CD14-positive monocyte (primary cell): ENCODE data around the gene EYS. TPM values are rescaled to one million over a fixed set of nuclear protein-coding genes. Genes with fewer than 3 reads are reported as not detected.

Experiments used
- DNase-seq, 3 donors: peaks; one replicate each; pipeline ENCODE4 v3.0.0-alpha.2; 2011 to 2022
- H2AFZ ChIP-seq: 2 replicates; pipeline ENCODE4 v1.6.0; 2012; ENCODE audit warnings: mild to moderate bottlenecking, low read depth, low read length, inconsistent platforms; ENCODE audit not compliant: insufficient read depth, poor library complexity, severe bottlenecking
- H3K27ac ChIP-seq, 2 donors: 1 replicate in 1 of 2; 2 replicates in 1 of 2; pipeline ENCODE4 v1.5.1; 2012 to 2013; ENCODE audit warnings: low read length in 2 of 2, control low read depth in 1 of 2, inconsistent platforms in 1 of 2, low read depth in 1 of 2, mild to moderate bottlenecking in 1 of 2
- H3K27me3 ChIP-seq, 2 donors: one replicate each; pipeline versions ENCODE4 v1.6.0 to v1.6.1; 2011 to 2013; ENCODE audit warnings: low read length in 2 of 2; ENCODE audit not compliant: control insufficient read depth in 2 of 2, insufficient read depth in 2 of 2
- H3K36me3 ChIP-seq, 2 donors: replicated peaks in 1 of 2; 1 replicate in 1 of 2; 2 replicates in 1 of 2; pipeline versions ENCODE4 v1.5.1 to v1.6.1; 2012 to 2013; ENCODE audit warnings: low read length in 2 of 2, control low read depth in 1 of 2, inconsistent platforms in 1 of 2, mild to moderate bottlenecking in 1 of 2; ENCODE audit not compliant: insufficient read depth in 2 of 2, control insufficient read depth in 1 of 2
- H3K4me1 ChIP-seq, 2 donors: 1 replicate in 1 of 2; 2 replicates in 1 of 2; pipeline versions ENCODE4 v1.5.1 to v1.6.1; 2012 to 2013; ENCODE audit warnings: low read length in 2 of 2, control low read depth in 1 of 2, inconsistent platforms in 1 of 2, mild to moderate bottlenecking in 1 of 2, moderate library complexity in 1 of 2; ENCODE audit not compliant: insufficient read depth in 2 of 2, control insufficient read depth in 1 of 2
- H3K4me2 ChIP-seq: replicated peaks from 2 replicates; pipeline ENCODE3; 2012; ENCODE audit warnings: low read length, moderate library complexity, mild to moderate bottlenecking; ENCODE audit not compliant: poor library complexity, severe bottlenecking; ENCODE audit errors: extremely low read depth
- H3K4me3 ChIP-seq, 3 experiments: fragments of 200-600 bp in 1 of 3; sonication (generic) in 1 of 3; replicated peaks in 1 of 3; 1 replicate in 2 of 3; 2 replicates in 1 of 3; pipeline ENCODE4 v1.5.1; 2011 to 2013; ENCODE audit warnings: low read length in 3 of 3, mild to moderate bottlenecking in 3 of 3, control low read depth in 2 of 3, low read depth in 2 of 3, inconsistent platforms in 1 of 3, moderate library complexity in 1 of 3
- H3K79me2 ChIP-seq: 2 replicates; pipeline ENCODE4 v1.6.0; 2012; ENCODE audit warnings: mild to moderate bottlenecking, control low read depth, inconsistent platforms, low read length, moderate library complexity; ENCODE audit not compliant: insufficient read depth
- H3K9ac ChIP-seq: 2 replicates; pipeline ENCODE4 v1.6.0; 2017; ENCODE audit warnings: low read length, mild to moderate bottlenecking; ENCODE audit not compliant: insufficient read depth, poor library complexity, severe bottlenecking
- H3K9me3 ChIP-seq, 2 donors: replicated peaks in 1 of 2; 1 replicate in 1 of 2; 2 replicates in 1 of 2; pipeline versions ENCODE4 v1.5.1 to v1.6.1; 2012 to 2013; ENCODE audit warnings: low read length in 2 of 2, control low read depth in 1 of 2; ENCODE audit not compliant: control insufficient read depth in 1 of 2, insufficient read depth in 1 of 2
- H4K20me1 ChIP-seq: 2 replicates; pipeline ENCODE4 v1.6.0; 2012; ENCODE audit warnings: mild to moderate bottlenecking, low read length, control low read depth, moderate library complexity; ENCODE audit not compliant: insufficient read depth
- H3K27ac Mint-ChIP-seq, 7 donors: one replicate each; pipeline ENCODE4 v1.8.0; 2020; ENCODE audit warnings: mild to moderate bottlenecking in 7 of 7, mixed read lengths in 7 of 7, moderate library complexity in 6 of 7, inconsistent platforms in 2 of 7
- H3K27me3 Mint-ChIP-seq, 3 donors: one replicate each; pipeline ENCODE4 v1.8.0; 2021 to 2022; ENCODE audit warnings: low read depth in 3 of 3, mild to moderate bottlenecking in 3 of 3, mixed read lengths in 3 of 3, moderate library complexity in 3 of 3, inconsistent platforms in 1 of 3
- H3K36me3 Mint-ChIP-seq, 2 donors: one replicate each; pipeline ENCODE4 v1.8.0; 2020; ENCODE audit warnings: mixed read lengths in 2 of 2, inconsistent platforms in 1 of 2, mild to moderate bottlenecking in 1 of 2
- H3K4me1 Mint-ChIP-seq: one replicate; pipeline ENCODE4 v1.8.0; 2020; ENCODE audit warnings: mild to moderate bottlenecking, mixed read lengths
- H3K4me3 Mint-ChIP-seq, 2 donors: one replicate each; pipeline ENCODE4 v1.8.0; 2020; ENCODE audit warnings: mild to moderate bottlenecking in 2 of 2, mixed read lengths in 2 of 2, moderate library complexity in 1 of 2
- H3K9me3 Mint-ChIP-seq, 7 donors: one replicate each; pipeline ENCODE4 v1.8.0; 2020 to 2022; ENCODE audit warnings: mixed read lengths in 7 of 7, mild to moderate bottlenecking in 6 of 7, moderate library complexity in 6 of 7, inconsistent platforms in 2 of 7
- WGBS: methylation state at CpG from one replicate; pipeline ENCODE4 v1.1.5; 2013; ENCODE audit warnings: missing lambda C conversion rate; ENCODE audit not compliant: insufficient coverage; 5-methylcytosine and 5-hydroxymethylcytosine counted together
- intact Hi-C, 2 donors: fragments of 100-400 bp; cut with micrococcal nuclease; formaldehyde crosslinking; loops; one replicate each; pipeline versions ENCODE4 v1.15.0 to v1.15.1; 2023
- polyA plus RNA-seq, 3 donors: library from polyadenylated mRNA; depleted of rRNA in 1 of 3; unstranded in 2 of 3; stranded (reverse) in 1 of 3; fragments of 300-500 nt in 2 of 3; fragments of >200 nt in 1 of 3; fragmentation: Illumina TruSeq in 2 of 3; gene quantifications; 1 replicate in 2 of 3; 2 replicates in 1 of 3; pipeline ENCODE4 v1.2.3, GENCODE V29; 2012 to 2021
- TF ChIP-seq, protein P1 (sequence below): fragments of 200-600 bp; IDR thresholded peaks from one replicate; pipeline ENCODE4 v1.8.0; 2022; ENCODE audit warnings: antibody characterized with exemption, mild to moderate bottlenecking

EYS gene
- polyA plus RNA-seq, 3 donors = 0.01 to 0.03 TPM; not detected in 1

DNA sequence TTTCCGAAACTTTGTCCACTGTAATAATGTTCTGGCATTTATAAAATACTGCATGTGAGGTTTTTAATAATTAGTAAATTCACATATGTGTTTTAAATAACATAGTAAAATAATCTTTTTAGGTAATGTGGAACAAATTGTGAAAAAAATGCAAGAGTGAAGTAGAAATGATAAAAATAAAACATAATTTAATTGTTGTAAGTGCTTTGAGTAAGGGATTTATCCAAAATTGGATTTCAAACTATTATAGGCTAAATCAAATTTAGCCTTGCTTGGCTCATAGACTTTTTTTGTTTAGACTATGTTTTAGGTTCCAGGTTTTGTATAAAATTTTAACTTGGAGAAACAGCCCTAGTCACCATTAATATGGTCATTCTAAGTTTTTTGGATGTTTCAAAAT is 1041.9 kb downstream of the EYS start:
- no peak overlapping the region for H3K9ac ChIP-seq
- no peaks in the 10 kb centered on the region for H3K36me3 ChIP-seq
- no peak overlapping the region for H3K4me3 ChIP-seq
- TF ChIP-seq, protein P1, sequence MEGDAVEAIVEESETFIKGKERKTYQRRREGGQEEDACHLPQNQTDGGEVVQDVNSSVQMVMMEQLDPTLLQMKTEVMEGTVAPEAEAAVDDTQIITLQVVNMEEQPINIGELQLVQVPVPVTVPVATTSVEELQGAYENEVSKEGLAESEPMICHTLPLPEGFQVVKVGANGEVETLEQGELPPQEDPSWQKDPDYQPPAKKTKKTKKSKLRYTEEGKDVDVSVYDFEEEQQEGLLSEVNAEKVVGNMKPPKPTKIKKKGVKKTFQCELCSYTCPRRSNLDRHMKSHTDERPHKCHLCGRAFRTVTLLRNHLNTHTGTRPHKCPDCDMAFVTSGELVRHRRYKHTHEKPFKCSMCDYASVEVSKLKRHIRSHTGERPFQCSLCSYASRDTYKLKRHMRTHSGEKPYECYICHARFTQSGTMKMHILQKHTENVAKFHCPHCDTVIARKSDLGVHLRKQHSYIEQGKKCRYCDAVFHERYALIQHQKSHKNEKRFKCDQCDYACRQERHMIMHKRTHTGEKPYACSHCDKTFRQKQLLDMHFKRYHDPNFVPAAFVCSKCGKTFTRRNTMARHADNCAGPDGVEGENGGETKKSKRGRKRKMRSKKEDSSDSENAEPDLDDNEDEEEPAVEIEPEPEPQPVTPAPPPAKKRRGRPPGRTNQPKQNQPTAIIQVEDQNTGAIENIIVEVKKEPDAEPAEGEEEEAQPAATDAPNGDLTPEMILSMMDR = no peak
- H3K9me3 Mint-ChIP-seq = peaks cover 0 to 11% (median 4%) of the 10 kb centered on the region in 7 donors
- WGBS = no CpG with 5 or more reads among the region's 1 CpG
- no peaks in the 10 kb centered on the region for H3K4me1 ChIP-seq
- no peaks in the 10 kb centered on the region for H4K20me1 ChIP-seq
- H3K4me1 Mint-ChIP-seq = no peaks in the 10 kb centered on the region
- no peak overlapping the region for H3K4me2 ChIP-seq
- H3K27ac Mint-ChIP-seq = no peak overlapping the region
- H3K36me3 Mint-ChIP-seq = no peaks in the 10 kb centered on the region
- H3K27me3 Mint-ChIP-seq = no peaks in the 10 kb centered on the region
- no peak overlapping the region for H3K4me3 Mint-ChIP-seq
- intact Hi-C loops = no loop called here
- no peak for DNase-seq
- H3K27me3 ChIP-seq = no peaks in the 10 kb centered on the region
- H3K79me2 ChIP-seq = no peaks in the 10 kb centered on the region
- peaks cover 0 to 6% of the 10 kb centered on the region in 2 donors for H3K9me3 ChIP-seq
- no peak overlapping the region for H3K27ac ChIP-seq
- H2AFZ ChIP-seq = no peak overlapping the region

- H3K27me3 Mint-ChIP-seq = no peaks in the 10 kb centered on the region
- H3K27me3 ChIP-seq = no peaks in the 10 kb centered on the region
Observed at GRCh38 chr6:64664480-64664879, 1042.5 kb downstream of the EYS start.

More at GRCh38 chr6:64664480-64664879, 1042.5 kb downstream of the EYS start:
- Mint-ChIP-seq H3K9me3 (peaks cover 0 to 11% (median 7%) of the 10 kb centered on the region in 7 donors), H3K36me3 (no peaks in the 10 kb centered on the region), H3K27ac (no peak overlapping the region), H3K4me1 (no peaks in the 10 kb centered on the region), H3K4me3 (no peak overlapping the region)
- H3K79me2 ChIP-seq = no peaks in the 10 kb centered on the region
- intact Hi-C loops = no loop called here
- no peak overlapping the region for H3K4me2 ChIP-seq
- TF ChIP-seq, protein P1 = no peak
- H3K9me3 ChIP-seq = peaks cover 0 to 6% of the 10 kb centered on the region in 2 donors
- no peaks in the 10 kb centered on the region for H4K20me1 ChIP-seq
- no peak overlapping the region for H2AFZ ChIP-seq
- no peak overlapping the region for H3K4me3 ChIP-seq
- H3K36me3 ChIP-seq = no peaks in the 10 kb centered on the region
- no peak overlapping the region for H3K9ac ChIP-seq
- WGBS = no CpG with 5 or more reads among the region's 2 CpGs
- no peak for DNase-seq
- H3K4me1 ChIP-seq = no peaks in the 10 kb centered on the region
- no peak overlapping the region for H3K27ac ChIP-seq
